H1 (cell line): ENCODE data around the gene HDAC9. TPM values are rescaled to one million over a fixed set of nuclear protein-coding genes. Genes with fewer than 3 reads are reported as not detected.

ENCODE experiments used
- CTCF ChIA-PET: fragments of 300-600 bp; sonication (Branson Sonifier 250); formaldehyde crosslinking; loops from one replicate; lab custom pipeline; 2021; ENCODE audit not compliant: partially characterized antibody; lab: Charles Lee
- POLR2A ChIA-PET: fragments of 300-600 bp; sonication (Branson Sonifier 250); formaldehyde crosslinking; loops from one replicate; lab custom pipeline; 2021; ENCODE audit warnings: inconsistent platforms; ENCODE audit not compliant: partially characterized antibody; lab: Charles Lee
- DNase-seq, 2 experiments: peaks; one replicate each; pipeline versions ENCODE4 v3.0.0 to v3.0.0-alpha.2; 2010 to 2022; ENCODE audit warnings: low spot score in 2 of 2, low read depth in 1 of 2, mixed read lengths in 1 of 2
- FAIRE-seq: peaks from 2 replicates; lab custom pipeline; 2011; peaks lifted over from hg19 to GRCh38; lab: Jason Lieb, UNC
- H2AFZ ChIP-seq: 2 replicates; pipeline ENCODE4 v1.8.1; 2012; ENCODE audit warnings: low read length, inconsistent platforms
- H2AK5ac ChIP-seq: 2 replicates; pipeline ENCODE4 v1.6.1; 2013; ENCODE audit warnings: low read depth, low read length
- H2BK120ac ChIP-seq: replicated peaks from 2 replicates; pipeline ENCODE3; 2013; ENCODE audit warnings: low read depth, low read length, inconsistent platforms
- H2BK12ac ChIP-seq: 2 replicates; pipeline ENCODE4 v1.6.1; 2013; ENCODE audit warnings: low read depth, low read length
- H2BK15ac ChIP-seq: 2 replicates; pipeline ENCODE4 v1.6.1; 2013; ENCODE audit warnings: low read length
- H2BK20ac ChIP-seq: 2 replicates; pipeline ENCODE4 v1.6.1; 2013; ENCODE audit warnings: low read length
- H2BK5ac ChIP-seq: 2 replicates; pipeline ENCODE4 v1.6.1; 2013; ENCODE audit warnings: low read depth, low read length
- H3K14ac ChIP-seq: 2 replicates; pipeline ENCODE4 v1.6.1; 2013; ENCODE audit warnings: inconsistent platforms; ENCODE audit not compliant: insufficient read length
- H3K18ac ChIP-seq: 2 replicates; pipeline ENCODE4 v1.6.1; 2013; ENCODE audit warnings: low read length; ENCODE audit errors: extremely low read depth
- H3K23ac ChIP-seq: 2 replicates; pipeline ENCODE4 v1.6.1; 2013; ENCODE audit warnings: inconsistent platforms; ENCODE audit not compliant: insufficient read length
- H3K23me2 ChIP-seq: 2 replicates; pipeline ENCODE4 v1.6.1; 2013; ENCODE audit warnings: low read depth, low read length
- H3K27ac ChIP-seq: 2 replicates; pipeline ENCODE4 v1.6.1; 2011; ENCODE audit warnings: low read depth, low read length, inconsistent platforms
- H3K27me3 ChIP-seq, 4 experiments: replicated peaks in 1 of 4; 1 replicate in 1 of 4; 2 replicates in 3 of 4; pipeline versions ENCODE4 v1.6.1 to v1.8.1; 2011 to 2013; ENCODE audit warnings: low read length in 3 of 4, mild to moderate bottlenecking in 3 of 4, inconsistent platforms in 2 of 4, mixed read lengths in 2 of 4, moderate library complexity in 1 of 4; ENCODE audit not compliant: control insufficient read depth in 3 of 4, insufficient read depth in 3 of 4; ENCODE audit errors: extremely low read depth in 1 of 4
- H3K36me3 ChIP-seq, 4 experiments: 2 replicates each; pipeline versions ENCODE4 v1.6.1 to v1.8.1; 2011 to 2013; ENCODE audit warnings: mild to moderate bottlenecking in 4 of 4, low read length in 3 of 4, moderate library complexity in 2 of 4, control low read depth in 1 of 4, inconsistent platforms in 1 of 4; ENCODE audit not compliant: insufficient read depth in 4 of 4, control insufficient read depth in 2 of 4
- H3K4ac ChIP-seq: replicated peaks from 2 replicates; pipeline ENCODE3; 2013; ENCODE audit warnings: low read length, low read depth, mixed read lengths, inconsistent platforms; ENCODE audit not compliant: insufficient read length
- H3K4me1 ChIP-seq, 4 experiments: replicated peaks in 1 of 4; 1 replicate in 1 of 4; 2 replicates in 3 of 4; pipeline versions ENCODE4 v1.6.1 to v1.8.1; 2011 to 2013; ENCODE audit warnings: low read length in 3 of 4, inconsistent platforms in 2 of 4, mixed read lengths in 1 of 4; ENCODE audit not compliant: insufficient read depth in 4 of 4, control insufficient read depth in 3 of 4
- H3K4me2 ChIP-seq, 2 experiments: 2 replicates each; pipeline versions ENCODE4 v1.6.1 to v1.8.1; 2011 to 2013; ENCODE audit warnings: low read depth in 2 of 2, low read length in 2 of 2, control low read depth in 1 of 2, inconsistent platforms in 1 of 2, mild to moderate bottlenecking in 1 of 2; ENCODE audit not compliant: insufficient read depth in 1 of 2
- H3K4me3 ChIP-seq, 4 experiments: fragments of 200-600, 300-600 bp in 1 of 4; sonication (generic), shearing (Covaris generic), sonication (Bioruptor Twin) in 1 of 4; 2 replicates each; pipeline versions ENCODE4 v1.5.1 to v1.8.1; 2011 to 2016; ENCODE audit warnings: low read length in 4 of 4, low read depth in 3 of 4, control low read depth in 2 of 4, inconsistent platforms in 2 of 4, mild to moderate bottlenecking in 2 of 4, mixed read lengths in 1 of 4, moderate library complexity in 1 of 4; ENCODE audit not compliant: insufficient read depth in 2 of 4; ENCODE audit errors: extremely low read depth in 1 of 4
- H3K56ac ChIP-seq: replicated peaks from 2 replicates; pipeline ENCODE3; 2013; ENCODE audit warnings: low read depth, mild to moderate bottlenecking, mixed read lengths, low read length, inconsistent platforms; ENCODE audit not compliant: insufficient read length
- H3K79me1 ChIP-seq: 2 replicates; pipeline ENCODE4 v1.6.1; 2013; ENCODE audit warnings: low read depth, low read length, control low read depth
- H3K79me2 ChIP-seq, 2 experiments: 2 replicates each; pipeline versions ENCODE4 v1.6.1 to v1.8.1; 2012 to 2013; ENCODE audit warnings: low read length in 2 of 2, mild to moderate bottlenecking in 2 of 2, inconsistent platforms in 1 of 2; ENCODE audit not compliant: insufficient read depth in 2 of 2, control insufficient read depth in 1 of 2
- H3K9ac ChIP-seq, 4 experiments: replicated peaks in 1 of 4; 1 replicate in 1 of 4; 2 replicates in 3 of 4; pipeline versions ENCODE4 v1.6.1 to v1.8.1; 2011 to 2013; ENCODE audit warnings: low read depth in 3 of 4, low read length in 3 of 4, control low read depth in 2 of 4, mild to moderate bottlenecking in 2 of 4, moderate library complexity in 2 of 4, inconsistent platforms in 1 of 4; ENCODE audit errors: extremely low read depth in 1 of 4
- H3K9me3 ChIP-seq, 2 experiments: 2 replicates each; pipeline versions ENCODE4 v1.6.1 to v1.8.1; 2012 to 2013; ENCODE audit warnings: mild to moderate bottlenecking in 2 of 2, moderate library complexity in 2 of 2, control low read depth in 1 of 2, inconsistent platforms in 1 of 2, low read depth in 1 of 2, low read length in 1 of 2, mixed read lengths in 1 of 2; ENCODE audit not compliant: insufficient read depth in 2 of 2
- H4K20me1 ChIP-seq, 2 experiments: replicated peaks in 1 of 2; 2 replicates each; pipeline versions ENCODE3 to v1.8.1; 2011 to 2013; ENCODE audit warnings: inconsistent platforms in 2 of 2, low read length in 2 of 2, mild to moderate bottlenecking in 1 of 2; ENCODE audit not compliant: insufficient read depth in 2 of 2, control insufficient read depth in 1 of 2
- H4K5ac ChIP-seq: 2 replicates; pipeline ENCODE4 v1.6.1; 2013; ENCODE audit warnings: low read length, low read depth, mixed read lengths, inconsistent platforms; ENCODE audit not compliant: insufficient read length
- H4K8ac ChIP-seq: 2 replicates; pipeline ENCODE4 v1.8.0; 2013; ENCODE audit warnings: mild to moderate bottlenecking, moderate library complexity, low read length, inconsistent platforms; ENCODE audit not compliant: insufficient read depth; ENCODE audit errors: extremely low read depth
- H4K91ac ChIP-seq: replicated peaks from 2 replicates; pipeline ENCODE3; 2013; ENCODE audit warnings: low read length, mixed read lengths, inconsistent platforms; ENCODE audit not compliant: insufficient read length
- BACH1 ChIP-seq: IDR thresholded peaks from 2 replicates; pipeline ENCODE4 v1.6.1; 2012; ENCODE audit warnings: low read length, improper control_type of control experiment
- CHD2 ChIP-seq: IDR thresholded peaks from 2 replicates; pipeline ENCODE4 v1.6.1; 2012; ENCODE audit warnings: low read length, improper control_type of control experiment
- CREB1 ChIP-seq: IDR thresholded peaks from 2 replicates; pipeline ENCODE4 v1.6.1; 2012; ENCODE audit warnings: inconsistent platforms
- GABPA ChIP-seq: IDR thresholded peaks from 2 replicates; pipeline ENCODE4 v1.6.1; 2011; ENCODE audit warnings: mild to moderate bottlenecking, low read length, moderate library complexity, borderline replicate concordance; ENCODE audit not compliant: insufficient read depth
- KDM4A ChIP-seq: IDR thresholded peaks from one replicate; pipeline ENCODE4 v1.7.1; 2012; ENCODE audit warnings: low read depth, mild to moderate bottlenecking, moderate library complexity, low read length, inconsistent platforms; ENCODE audit not compliant: severe bottlenecking
- RBBP5 ChIP-seq: IDR thresholded peaks from 2 replicates; pipeline ENCODE4 v1.7.1; 2012; ENCODE audit warnings: low read depth, mild to moderate bottlenecking, inconsistent platforms, low read length, moderate library complexity, borderline replicate concordance
- RNF2 ChIP-seq: fragments of 200-900, 300-1000 bp; sonication (generic); IDR thresholded peaks from 2 replicates; pipeline ENCODE4 v1.7.1; 2016; ENCODE audit warnings: borderline replicate concordance, low read depth, mild to moderate bottlenecking, antibody characterized with exemption, low read length; ENCODE audit not compliant: poor library complexity, severe bottlenecking; ENCODE audit errors: missing control alignments
- SIN3A ChIP-seq, 2 experiments: IDR thresholded peaks in 1 of 2; conservative IDR thresholded peaks in 1 of 2; 2 replicates each; pipeline ENCODE4 v1.6.1; 2011 to 2012; ENCODE audit warnings: low read length in 2 of 2, improper control_type of control experiment in 1 of 2, low read depth in 1 of 2, mild to moderate bottlenecking in 1 of 2
- SIRT6 ChIP-seq: IDR thresholded peaks from one replicate; pipeline ENCODE4 v1.7.1; 2012; ENCODE audit warnings: low read length, inconsistent platforms
- SP4 ChIP-seq: IDR thresholded peaks from 2 replicates; pipeline ENCODE4 v1.6.1; 2012; ENCODE audit warnings: low read length, inconsistent platforms
- WGBS, 2 experiments: shearing (Covaris generic) in 1 of 2; methylation state at CpG; one replicate each; pipeline versions ENCODE4 v1.1.6 to v1.1.7; 2013 to 2015; ENCODE audit warnings: low lambda C conversion rate in 2 of 2, mixed read lengths in 2 of 2, inconsistent platforms in 1 of 2, low coverage in 1 of 2, missing lambda C conversion rate in 1 of 2; ENCODE audit not compliant: insufficient replicate concordance in 2 of 2, insufficient coverage in 1 of 2, insufficient read length in 1 of 2; ENCODE audit errors: extremely low coverage in 1 of 2, missing lambda C conversion rate in 1 of 2; 5-methylcytosine and 5-hydroxymethylcytosine counted together
- polyA plus RNA-seq, 7 experiments: library from polyadenylated mRNA; depleted of rRNA in 3 of 7; stranded (reverse) in 5 of 7; unstranded in 2 of 7; fragments of >200 nt in 5 of 7; fragments of 200-250 nt in 2 of 7; gene quantifications; 1 replicate in 5 of 7; 2 replicates in 1 of 7; 4 replicates in 1 of 7; pipeline versions ENCODE4 v1.2.1 to v1.2.3, GENCODE V29; 2011 to 2013; ENCODE audit warnings: missing spikeins in 2 of 7, mixed read lengths in 2 of 7
- total RNA-seq: library from RNA; stranded (reverse); fragmentation: NEBNext Ultra II Directional; extraction: Animal tissue kit (Norgen Biotek cat#: 25700); gene quantifications from 2 replicates; pipeline ENCODE4 v1.2.1, GENCODE V29; 2021
- TF ChIP-seq, protein P1 (sequence below): IDR thresholded peaks from 2 replicates; pipeline ENCODE4 v1.6.1; 2012; ENCODE audit warnings: low read length, inconsistent platforms

Gene HDAC9
- total and polyA plus RNA-seq, 2 of the 8 experiments (the other 6 are each of a cell fraction or from before 2014, with no cell fraction given) = 9.5 to 13.1 TPM

GRCh38 chr7:19000410-19000809 is 504.9 kb downstream of the HDAC9 start:
- no peaks in the 10 kb centered on the region for H3K9me3 ChIP-seq
- H3K23ac ChIP-seq = no peak overlapping the region
- H3K79me1 ChIP-seq = no peaks in the 10 kb centered on the region
- H3K9ac ChIP-seq = no peak overlapping the region
- H3K4me2 ChIP-seq = no peak overlapping the region
- 80% methylated on average over 4 of the region's 4 CpGs; no CpG with 5 or more reads in 1 of the 2 experiments for WGBS, 2 experiments
- DNase-seq = no peak
- no peak overlapping the region for H4K8ac ChIP-seq
- H3K23me2 ChIP-seq = no peaks in the 10 kb centered on the region
- no peak overlapping the region for H2BK15ac ChIP-seq
- no peak overlapping the region for H4K91ac ChIP-seq
- no peak overlapping the region for H2BK5ac ChIP-seq
- H3K27me3 ChIP-seq = no peaks in the 10 kb centered on the region
- H3K36me3 ChIP-seq = no peaks in the 10 kb centered on the region
- H2AK5ac ChIP-seq = no peak overlapping the region
- no peak overlapping the region for H3K18ac ChIP-seq
- no peak overlapping the region for H2AFZ ChIP-seq
- H2BK12ac ChIP-seq = no peak overlapping the region
- no peaks in the 10 kb centered on the region for H3K79me2 ChIP-seq
- H2BK20ac ChIP-seq = no peak overlapping the region
- no peak overlapping the region for H3K4ac ChIP-seq
- H3K56ac ChIP-seq = no peak overlapping the region
- H3K4me1 ChIP-seq = 0 out of 7 replicates have a peak, but pooled peaks cover 0 to 2% (median 0%) of the 10 kb centered on the region in 4 experiments
- no peak overlapping the region for H3K4me3 ChIP-seq
- CTCF ChIA-PET = no interaction called here
- no peak overlapping the region for H3K27ac ChIP-seq
- H2BK120ac ChIP-seq = no peak overlapping the region
- POLR2A ChIA-PET = no interaction called here
- no peak for FAIRE-seq
- no peak overlapping the region for H3K14ac ChIP-seq
- H4K20me1 ChIP-seq = no peaks in the 10 kb centered on the region
- no peak overlapping the region for H4K5ac ChIP-seq
- no peak for TF ChIP-seq KDM4A
- no peak for TF ChIP-seq SIRT6
- no peak for TF ChIP-seq SIN3A (conservative IDR thresholded peaks at IDR 0.05 in 1 of 2, IDR thresholded peaks at IDR 0.05 in 1 of 2; ENCODE audit: low read depth in 1 of 2, low read length in 2 of 2)
- TF ChIP-seq CREB1 = no peak
- no peak for TF ChIP-seq RNF2
- TF ChIP-seq, protein P1, sequence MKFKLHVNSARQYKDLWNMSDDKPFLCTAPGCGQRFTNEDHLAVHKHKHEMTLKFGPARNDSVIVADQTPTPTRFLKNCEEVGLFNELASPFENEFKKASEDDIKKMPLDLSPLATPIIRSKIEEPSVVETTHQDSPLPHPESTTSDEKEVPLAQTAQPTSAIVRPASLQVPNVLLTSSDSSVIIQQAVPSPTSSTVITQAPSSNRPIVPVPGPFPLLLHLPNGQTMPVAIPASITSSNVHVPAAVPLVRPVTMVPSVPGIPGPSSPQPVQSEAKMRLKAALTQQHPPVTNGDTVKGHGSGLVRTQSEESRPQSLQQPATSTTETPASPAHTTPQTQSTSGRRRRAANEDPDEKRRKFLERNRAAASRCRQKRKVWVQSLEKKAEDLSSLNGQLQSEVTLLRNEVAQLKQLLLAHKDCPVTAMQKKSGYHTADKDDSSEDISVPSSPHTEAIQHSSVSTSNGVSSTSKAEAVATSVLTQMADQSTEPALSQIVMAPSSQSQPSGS = no peak
- TF ChIP-seq SP4 = no peak
- TF ChIP-seq RBBP5 = no peak
- no peak for TF ChIP-seq BACH1
- TF ChIP-seq CHD2 = no peak
- TF ChIP-seq GABPA = no peak
